ENCODE measurements around the gene MYOCOS.

Gene MYOCOS

GRCh38 chr1:171637928-171638576, 16.0 kb downstream of the MYOCOS start:
- no peak for DNase-seq
- no peak overlapping the region for H3K4me3 Mint-ChIP-seq
- no peak overlapping the region for H3K27ac Mint-ChIP-seq
- no peaks in the 10 kb centered on the region for H3K9me3 Mint-ChIP-seq
- H3K4me1 Mint-ChIP-seq (ENCODE audit: low read depth in 2 of 2): no peaks in the 10 kb centered on the region
- H3K27me3 Mint-ChIP-seq: peaks cover 6 to 47% of the 10 kb centered on the region in 2 donors
- ATAC-seq (replicated peaks): no peak
- no peaks in the 10 kb centered on the region for H3K36me3 Mint-ChIP-seq (ENCODE audit: insufficient read depth)

GRCh38 chr1:171640225-171640624, 18.2 kb downstream of the MYOCOS start:
- ATAC-seq (replicated peaks) (no peak), DNase-seq (no peak)
- H3K27me3 Mint-ChIP-seq: peaks cover 6 to 39% of the 10 kb centered on the region in 2 donors
- H3K4me1 Mint-ChIP-seq (ENCODE audit: low read depth in 2 of 2): peaks cover 4 to 7% of the 10 kb centered on the region in 2 donors
- no peaks in the 10 kb centered on the region for H3K9me3 Mint-ChIP-seq
- no peak overlapping the region for H3K4me3 Mint-ChIP-seq
- no peaks in the 10 kb centered on the region for H3K36me3 Mint-ChIP-seq (ENCODE audit: insufficient read depth)
- H3K27ac Mint-ChIP-seq: no peak overlapping the region

GRCh38 chr1:171641076-171641864, 19.2 kb downstream of the MYOCOS start:
- Mint-ChIP-seq H3K27ac (no peak overlapping the region), H3K9me3 (no peaks in the 10 kb centered on the region), H3K36me3 (ENCODE audit: insufficient read depth) (no peaks in the 10 kb centered on the region), H3K4me3 (no peak overlapping the region), H3K4me1 (ENCODE audit: low read depth in 2 of 2) (peaks cover 7 to 10% of the 10 kb centered on the region in 2 donors), H3K27me3 (peaks cover 6 to 36% of the 10 kb centered on the region in 2 donors)
- no peak for ATAC-seq (replicated peaks)
- DNase-seq: no peak

- ATAC-seq (replicated peaks) (no peak), DNase-seq (no peak)
- Mint-ChIP-seq H3K4me3 (no peak overlapping the region), H3K27ac (no peak overlapping the region), H3K9me3 (no peaks in the 10 kb centered on the region), H3K36me3 (ENCODE audit: insufficient read depth) (no peaks in the 10 kb centered on the region), H3K4me1 (ENCODE audit: low read depth in 2 of 2) (peaks cover 7 to 10% of the 10 kb centered on the region in 2 donors), H3K27me3 (peaks cover 6 to 30% of the 10 kb centered on the region in 2 donors)
Observed at GRCh38 chr1:171642197-171642596, 20.2 kb downstream of the MYOCOS start.

GRCh38 chr1:171643156-171643555, 21.1 kb downstream of the MYOCOS start:
- no peaks in the 10 kb centered on the region for H3K9me3 Mint-ChIP-seq
- no peak overlapping the region for H3K4me3 Mint-ChIP-seq
- peaks cover 6 to 27% of the 10 kb centered on the region in 2 donors for H3K27me3 Mint-ChIP-seq
- H3K36me3 Mint-ChIP-seq (ENCODE audit: insufficient read depth): no peaks in the 10 kb centered on the region
- H3K4me1 Mint-ChIP-seq (ENCODE audit: low read depth in 2 of 2): peaks cover 7 to 10% of the 10 kb centered on the region in 2 donors
- no peak for DNase-seq
- ATAC-seq (replicated peaks): no peak
- H3K27ac Mint-ChIP-seq: no peak overlapping the region

- ATAC-seq (replicated peaks) (peak; percentile 79), DNase-seq (peak; percentile 51 to 55 (median 53))
- H3K4me3 Mint-ChIP-seq: no peak overlapping the region
- H3K4me1 Mint-ChIP-seq (ENCODE audit: low read depth in 2 of 2): peaks cover 7 to 10% of the 10 kb centered on the region in 2 donors
- no peaks in the 10 kb centered on the region for H3K9me3 Mint-ChIP-seq
- peaks cover 0 to 17% of the 10 kb centered on the region in 2 donors for H3K27me3 Mint-ChIP-seq
- no peaks in the 10 kb centered on the region for H3K36me3 Mint-ChIP-seq (ENCODE audit: insufficient read depth)
- no peak overlapping the region for H3K27ac Mint-ChIP-seq
Observed at GRCh38 chr1:171644805-171645483, 22.9 kb downstream of the MYOCOS start.

GRCh38 chr1:171645553-171646248, 23.7 kb downstream of the MYOCOS start:
- no peak for DNase-seq
- Mint-ChIP-seq H3K9me3 (no peaks in the 10 kb centered on the region), H3K36me3 (ENCODE audit: insufficient read depth) (no peaks in the 10 kb centered on the region), H3K4me1 (ENCODE audit: low read depth in 2 of 2) (peaks cover 7 to 10% of the 10 kb centered on the region in 2 donors), H3K4me3 (no peak overlapping the region), H3K27ac (no peak overlapping the region), H3K27me3 (peaks cover 2 to 19% of the 10 kb centered on the region in 2 donors)
- ATAC-seq (replicated peaks): no peak

- Mint-ChIP-seq H3K9me3 (no peaks in the 10 kb centered on the region), H3K4me1 (ENCODE audit: low read depth in 2 of 2) (peaks cover 7 to 10% of the 10 kb centered on the region in 2 donors), H3K36me3 (ENCODE audit: insufficient read depth) (no peaks in the 10 kb centered on the region), H3K27ac (no peak overlapping the region), H3K27me3 (peaks cover 7 to 19% of the 10 kb centered on the region in 2 donors), H3K4me3 (no peak overlapping the region)
- ATAC-seq (replicated peaks): no peak
- DNase-seq: no peak
Observed at GRCh38 chr1:171646249-171646560, 24.2 kb downstream of the MYOCOS start.

- no peak within 1 kb of the TSS for H3K4me3 Mint-ChIP-seq
- H3K36me3 Mint-ChIP-seq (ENCODE audit: insufficient read depth): peaks cover 3% of the 10 kb centered on the region
- H3K27ac Mint-ChIP-seq: no peak within 1 kb of the TSS
- H3K27me3 Mint-ChIP-seq: peaks cover 44 to 63% of the 10 kb centered on the region in 2 donors
- H3K4me1 Mint-ChIP-seq (ENCODE audit: low read depth in 2 of 2): peaks cover 7 to 9% of the 10 kb centered on the region in 2 donors
- no peaks in the 10 kb centered on the region for H3K9me3 Mint-ChIP-seq
- ATAC-seq (replicated peaks) (no peak), DNase-seq (no peak)
Observed at GRCh38 chr1:171652234-171652822, 30.3 kb downstream of the MYOCOS start, which contains the start of gene MYOC. MYOC (minus strand) TSS chr1:171652688; CDS start chr1:171652611, 77 bp downstream.

- Mint-ChIP-seq H3K4me3 (no peak overlapping the region), H3K4me1 (ENCODE audit: low read depth in 2 of 2) (peaks cover 7 to 9% of the 10 kb centered on the region in 2 donors), H3K27me3 (peaks cover 49 to 75% of the 10 kb centered on the region in 2 donors), H3K27ac (no peak overlapping the region), H3K36me3 (ENCODE audit: insufficient read depth) (peaks cover 3% of the 10 kb centered on the region), H3K9me3 (no peaks in the 10 kb centered on the region)
- DNase-seq (no peak), ATAC-seq (replicated peaks) (no peak)
Observed at GRCh38 chr1:171653796-171654195, 31.8 kb downstream of the MYOCOS start.

GRCh38 chr1:171654201-171654941, 32.3 kb downstream of the MYOCOS start:
- ATAC-seq (replicated peaks): no peak
- Mint-ChIP-seq H3K4me3 (no peak overlapping the region), H3K36me3 (ENCODE audit: insufficient read depth) (peaks cover 3% of the 10 kb centered on the region), H3K4me1 (ENCODE audit: low read depth in 2 of 2) (peaks cover 7 to 9% of the 10 kb centered on the region in 2 donors), H3K27ac (peak overlapping the region in 1 of 2 donors; percentile 57), H3K9me3 (no peaks in the 10 kb centered on the region), H3K27me3 (peaks cover 49 to 75% of the 10 kb centered on the region in 2 donors)
- no peak for DNase-seq

GRCh38 chr1:171654942-171655745, 33.1 kb downstream of the MYOCOS start:
- H3K27me3 Mint-ChIP-seq: peaks cover 49 to 73% of the 10 kb centered on the region in 2 donors
- ATAC-seq (replicated peaks) (peak; percentile 68), DNase-seq (peak; percentile 50 to 58 (median 54))
- no peak overlapping the region for H3K27ac Mint-ChIP-seq
- H3K4me3 Mint-ChIP-seq: peak overlapping the region; percentile 27 to 52
- H3K4me1 Mint-ChIP-seq (ENCODE audit: low read depth in 2 of 2): peaks cover 7 to 9% of the 10 kb centered on the region in 2 donors
- peaks cover 3% of the 10 kb centered on the region for H3K36me3 Mint-ChIP-seq (ENCODE audit: insufficient read depth)
- no peaks in the 10 kb centered on the region for H3K9me3 Mint-ChIP-seq
